ENCODE measurements around the gene SNRNP25. TPM values are rescaled to one million over a fixed set of nuclear protein-coding genes. Genes with fewer than 3 reads are reported as not detected.
"Not testable (repeated sequence)": the region's sequence is repeated elsewhere in the genome, so short reads cannot be mapped to it uniquely, and the experiment has no call there.

The SNRNP25 gene
- total RNA-seq, 1 experiment from 2014 or later: 87.8 TPM

DNA sequence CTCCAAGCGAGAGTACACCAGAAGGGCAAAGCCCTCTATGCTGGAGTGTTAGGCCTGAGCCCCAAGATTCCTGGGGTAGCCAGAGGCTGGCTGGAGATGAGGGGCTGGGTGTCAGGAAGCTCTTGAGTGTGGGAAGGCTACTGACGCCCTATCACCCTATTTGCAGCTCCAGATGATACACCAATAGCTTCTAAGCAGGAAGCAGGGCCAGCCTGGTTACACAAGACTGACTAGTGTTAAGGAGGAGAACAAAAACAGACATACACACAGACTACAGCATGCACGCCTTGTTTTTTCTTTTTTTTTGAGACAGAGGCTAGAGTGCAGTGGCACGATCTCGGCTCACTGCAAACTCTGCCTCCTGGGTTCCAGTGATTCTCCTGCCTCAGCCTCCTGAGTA, 16.1 kb upstream of the SNRNP25 start:
- DNase-seq: no peak
- Histone ChIP-seq H3K36me3 (peaks cover 21% of the 10 kb centered on the region), H3K4me3 (no peak overlapping the region), H3K27me3 (no peaks in the 10 kb centered on the region), H3K9me3 (no peaks in the 10 kb centered on the region)

DNA sequence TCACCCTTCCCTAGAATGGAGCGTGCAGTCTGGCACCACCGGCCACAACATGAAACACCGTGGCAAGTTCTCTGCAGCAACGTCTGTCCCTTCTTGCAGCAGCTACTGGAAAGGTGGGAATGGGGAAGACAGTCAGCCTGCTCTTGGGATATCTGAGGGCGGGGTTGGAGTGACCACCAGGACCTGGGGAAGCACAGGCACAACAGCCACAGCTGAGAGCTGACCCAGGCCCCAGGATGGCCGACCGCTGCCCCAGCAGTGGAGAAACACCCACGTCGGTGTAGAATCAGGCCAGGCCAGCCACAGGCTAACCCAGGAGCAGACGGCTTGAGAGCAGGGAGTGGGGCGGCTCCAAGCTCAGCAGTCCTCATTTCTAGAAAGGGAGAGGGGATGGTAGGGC, 15.4 kb upstream of the SNRNP25 start:
- H3K36me3 ChIP-seq: peaks cover 28% of the 10 kb centered on the region
- not testable (repeated sequence) for H3K4me3 ChIP-seq, H3K27me3 ChIP-seq, H3K9me3 ChIP-seq, DNase-seq

DNA sequence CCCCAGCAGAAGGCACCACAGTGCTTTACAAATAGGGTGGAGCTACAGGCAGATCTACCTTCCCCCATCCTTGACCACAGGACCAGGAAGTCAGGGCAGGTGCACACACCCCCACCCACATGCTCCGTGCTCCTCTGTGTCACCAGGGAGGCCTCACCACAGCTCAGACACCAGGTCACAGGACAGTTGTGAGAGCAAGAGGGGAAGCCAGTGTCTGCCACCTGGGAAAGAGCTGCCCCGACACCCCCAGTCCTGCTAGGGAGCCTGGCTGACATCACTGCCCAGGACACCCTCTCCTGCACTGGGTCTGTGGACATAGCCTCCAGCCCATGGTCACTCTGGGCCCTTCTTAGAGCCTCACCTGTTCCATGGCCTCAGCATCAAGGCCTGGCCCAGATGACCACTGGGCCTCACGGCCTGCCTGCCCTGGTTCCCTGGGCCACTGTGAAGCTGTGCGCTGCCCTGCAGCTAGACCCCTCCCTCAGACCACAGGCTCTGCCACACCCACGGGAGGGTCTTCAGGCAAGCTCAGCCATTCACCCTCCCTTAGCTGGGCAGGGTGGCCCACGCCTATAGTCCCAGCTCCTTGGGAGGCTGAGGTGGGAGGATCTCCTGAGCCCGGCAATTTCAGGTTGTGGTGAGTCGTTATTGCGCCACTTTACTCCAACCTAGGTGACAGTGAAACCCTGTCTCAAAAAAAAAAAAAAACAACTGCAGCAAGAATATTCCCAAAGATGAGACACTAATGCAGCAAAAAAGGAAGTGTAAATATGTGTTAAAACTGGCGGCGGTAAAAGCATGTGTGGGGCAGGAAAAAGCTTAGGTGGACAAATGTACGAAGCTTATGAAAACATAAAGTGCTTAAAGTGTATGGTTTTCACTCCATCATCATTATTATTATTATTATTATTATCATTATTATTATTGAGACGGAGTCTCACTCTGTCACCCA, 14.4 kb upstream of the SNRNP25 start:
- no peak for DNase-seq
- Histone ChIP-seq H3K4me3 (no peak overlapping the region), H3K36me3 (peaks cover 37% of the 10 kb centered on the region), H3K27me3 (no peaks in the 10 kb centered on the region), H3K9me3 (no peaks in the 10 kb centered on the region)

DNA sequence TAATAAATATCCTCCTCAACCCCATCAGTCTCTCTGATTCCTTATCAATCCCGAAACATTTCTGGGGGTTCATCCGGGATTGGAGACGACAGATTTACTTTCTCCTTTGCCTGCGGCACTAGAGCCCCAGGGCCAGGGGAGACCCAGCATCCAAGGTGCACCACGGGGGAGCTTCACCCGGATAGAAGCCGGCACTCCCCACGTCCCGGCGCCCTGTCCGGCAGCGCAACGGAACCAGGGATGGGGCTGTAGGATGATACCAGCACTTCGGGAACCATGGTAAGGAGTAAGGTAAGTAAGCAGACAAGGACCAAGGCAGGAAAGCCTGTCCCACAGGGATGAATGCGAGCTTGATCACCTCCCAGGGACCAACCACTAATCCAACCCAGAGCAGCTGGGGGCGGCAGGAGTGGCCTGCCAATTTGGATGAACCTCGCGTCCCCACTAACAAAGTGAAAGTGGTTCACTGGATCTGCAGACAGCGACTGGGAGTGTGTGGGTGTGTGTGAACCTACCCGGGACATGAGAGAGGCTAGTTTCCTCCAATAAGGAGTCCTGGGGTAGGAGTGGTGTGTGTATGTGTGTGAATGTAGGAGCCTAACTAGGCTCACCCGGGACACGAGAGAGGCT, 12.1 kb upstream of the SNRNP25 start:
- Histone ChIP-seq H3K4me3 (no peak overlapping the region), H3K9me3 (no peaks in the 10 kb centered on the region), H3K27me3 (no peaks in the 10 kb centered on the region), H3K36me3 (peaks cover 48% of the 10 kb centered on the region)
- DNase-seq: no peak

DNA sequence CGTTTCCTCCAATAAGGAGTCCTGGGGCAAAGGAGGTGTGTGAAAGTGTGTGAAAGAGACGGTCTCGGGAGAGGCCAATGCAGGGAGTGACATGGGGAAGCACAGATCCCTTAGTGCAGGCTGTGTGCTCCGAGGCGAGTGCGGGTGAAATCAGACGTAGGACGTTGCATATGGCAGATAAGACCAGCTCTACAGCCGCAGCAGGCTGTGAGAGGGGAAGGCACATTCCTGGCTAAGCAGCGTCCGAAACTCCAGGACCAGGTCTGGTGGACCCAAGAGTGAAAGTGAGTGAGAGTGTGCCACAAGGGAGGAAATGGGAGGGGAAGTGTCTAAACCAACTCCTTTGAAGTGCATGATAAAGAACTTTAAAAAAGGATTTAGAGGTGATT, 11.6 kb upstream of the SNRNP25 start:
- no peak for DNase-seq
- Histone ChIP-seq H3K9me3 (no peaks in the 10 kb centered on the region), H3K4me3 (no peak overlapping the region), H3K27me3 (no peaks in the 10 kb centered on the region), H3K36me3 (peaks cover 52% of the 10 kb centered on the region)

DNA sequence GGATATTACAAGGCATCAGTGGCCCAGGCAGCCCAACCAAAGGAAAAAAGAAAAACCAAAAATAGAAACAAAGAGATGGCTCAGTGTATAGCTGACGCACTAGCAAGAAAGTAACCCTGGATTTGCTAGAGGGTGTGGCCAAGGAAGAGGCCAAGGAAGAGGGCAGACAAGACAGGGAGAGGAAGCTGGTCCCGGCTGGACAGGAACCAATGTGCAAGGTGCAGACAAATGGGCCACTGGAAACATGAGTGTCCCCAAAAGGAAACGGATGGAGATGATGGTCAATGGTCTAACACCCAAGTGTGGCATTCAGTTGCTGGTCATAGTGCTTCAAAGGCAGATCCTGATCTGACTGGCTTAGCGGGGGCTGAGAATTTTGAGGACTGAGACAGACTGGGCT, 10.9 kb upstream of the SNRNP25 start:
- Histone ChIP-seq H3K9me3 (no peaks in the 10 kb centered on the region), H3K27me3 (no peaks in the 10 kb centered on the region), H3K4me3 (no peak overlapping the region), H3K36me3 (peaks cover 54% of the 10 kb centered on the region)
- DNase-seq: no peak

DNA sequence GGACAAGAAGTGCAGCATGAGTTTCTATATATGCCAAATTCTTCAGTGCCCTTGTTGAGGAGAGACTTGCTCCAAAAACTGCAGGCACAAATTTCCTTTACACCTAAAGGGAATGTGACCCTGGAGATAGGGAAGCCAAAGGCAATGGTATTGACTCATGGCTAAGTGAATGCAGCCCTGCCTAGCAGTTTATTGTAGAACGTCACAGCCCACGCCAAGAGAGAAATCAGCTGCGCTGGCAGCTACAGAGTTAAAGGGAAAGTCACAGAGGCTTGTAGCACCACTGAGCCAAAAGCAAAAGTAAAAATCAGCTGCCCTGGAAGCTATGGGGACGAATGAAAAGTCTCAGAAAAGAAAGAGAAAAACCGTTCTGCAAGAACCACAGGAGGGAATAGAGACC, 10.3 kb upstream of the SNRNP25 start:
- Histone ChIP-seq H3K9me3 (no peaks in the 10 kb centered on the region), H3K27me3 (no peaks in the 10 kb centered on the region), H3K4me3 (no peak overlapping the region), H3K36me3 (peaks cover 56% of the 10 kb centered on the region)
- DNase-seq: no peak

DNA sequence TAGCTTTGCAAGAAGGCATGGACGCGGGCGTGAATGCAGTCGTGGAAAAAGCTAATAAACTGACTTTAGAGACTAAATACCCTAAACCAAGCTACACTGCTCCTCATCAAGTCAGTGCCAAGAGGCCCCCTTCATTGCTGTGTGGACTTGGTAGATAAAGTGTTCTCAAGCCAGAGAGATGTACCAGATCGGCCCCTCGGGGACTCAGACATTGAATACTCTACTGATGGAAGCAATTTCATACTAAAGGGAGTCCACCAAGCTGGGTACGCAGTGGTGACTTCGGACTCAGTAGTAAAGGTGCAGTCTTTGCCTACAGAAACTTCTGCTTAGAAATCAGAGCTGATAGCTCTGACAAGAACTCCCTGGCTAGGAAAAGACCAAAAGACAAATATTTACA, 9.0 kb upstream of the SNRNP25 start:
- Histone ChIP-seq H3K27me3 (no peaks in the 10 kb centered on the region), H3K36me3 (peaks cover 56% of the 10 kb centered on the region), H3K4me3 (no peak overlapping the region), H3K9me3 (no peaks in the 10 kb centered on the region)
- DNase-seq: no peak

DNA sequence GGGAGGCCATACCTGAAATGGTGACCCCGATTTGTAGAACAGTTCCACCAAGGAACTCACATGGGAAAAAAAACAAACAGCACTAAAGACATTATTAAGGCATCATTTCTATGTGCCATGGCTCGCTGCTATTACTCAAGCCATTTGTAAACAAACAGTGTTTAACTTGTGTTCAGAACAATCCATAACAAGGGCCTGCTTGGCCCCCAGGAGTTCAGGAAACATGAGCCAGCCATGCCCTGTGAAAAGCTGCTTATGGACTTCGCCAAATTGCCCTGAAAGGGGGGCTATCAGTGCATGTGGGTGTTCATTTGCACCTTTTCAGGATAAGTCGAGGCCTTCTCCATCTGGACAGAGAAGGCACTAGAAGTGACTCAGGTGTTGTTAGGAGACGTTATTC, 8.2 kb upstream of the SNRNP25 start:
- Histone ChIP-seq H3K9me3 (no peaks in the 10 kb centered on the region), H3K36me3 (peaks cover 64% of the 10 kb centered on the region), H3K4me3 (no peak overlapping the region), H3K27me3 (no peaks in the 10 kb centered on the region)
- DNase-seq: no peak

DNA sequence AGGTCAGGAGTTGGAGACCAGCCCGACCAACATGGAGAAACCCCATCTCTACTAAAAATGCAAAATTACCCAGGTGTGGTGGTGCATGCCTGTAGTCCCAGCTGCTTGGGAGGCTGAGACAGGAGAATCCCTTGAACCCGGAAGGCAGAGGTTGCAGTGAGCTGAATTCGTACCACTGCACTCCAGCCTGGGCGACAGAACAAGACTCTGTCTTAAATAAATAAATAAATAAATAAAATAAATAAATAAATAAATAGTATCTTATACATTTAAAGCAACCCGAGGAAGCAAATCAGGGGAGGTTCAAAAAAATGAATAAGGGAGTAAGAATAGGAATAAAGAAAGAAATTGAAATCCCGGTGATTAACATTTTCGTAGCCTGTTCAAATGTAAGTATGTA, 7.1 kb upstream of the SNRNP25 start:
- not testable (repeated sequence) for H3K4me3 ChIP-seq, H3K27me3 ChIP-seq, DNase-seq, H3K9me3 ChIP-seq
- peaks cover 74% of the 10 kb centered on the region for H3K36me3 ChIP-seq

DNA sequence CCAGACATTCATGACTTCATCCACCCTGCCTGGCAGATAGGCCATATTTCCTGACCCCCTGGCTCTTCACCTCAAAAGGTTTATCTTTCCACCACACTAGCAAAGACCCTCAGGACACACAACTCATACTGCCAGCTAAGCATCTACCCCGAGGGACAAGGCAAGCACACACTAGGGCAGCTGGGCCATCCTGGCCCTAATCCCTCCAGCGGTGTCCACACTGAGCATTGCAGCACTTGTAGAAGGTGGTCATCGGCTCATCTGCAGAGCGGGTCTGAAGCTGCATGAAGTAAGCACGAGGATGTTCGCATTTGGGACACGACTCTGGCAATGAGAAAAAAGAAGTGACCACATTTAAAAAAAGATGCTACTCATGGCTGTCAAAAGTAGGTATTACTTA, 6.4 kb upstream of the SNRNP25 start:
- no peaks in the 10 kb centered on the region for H3K9me3 ChIP-seq
- no peaks in the 10 kb centered on the region for H3K27me3 ChIP-seq
- peaks cover 71% of the 10 kb centered on the region for H3K36me3 ChIP-seq
- no peak for DNase-seq
- no peak overlapping the region for H3K4me3 ChIP-seq

DNA sequence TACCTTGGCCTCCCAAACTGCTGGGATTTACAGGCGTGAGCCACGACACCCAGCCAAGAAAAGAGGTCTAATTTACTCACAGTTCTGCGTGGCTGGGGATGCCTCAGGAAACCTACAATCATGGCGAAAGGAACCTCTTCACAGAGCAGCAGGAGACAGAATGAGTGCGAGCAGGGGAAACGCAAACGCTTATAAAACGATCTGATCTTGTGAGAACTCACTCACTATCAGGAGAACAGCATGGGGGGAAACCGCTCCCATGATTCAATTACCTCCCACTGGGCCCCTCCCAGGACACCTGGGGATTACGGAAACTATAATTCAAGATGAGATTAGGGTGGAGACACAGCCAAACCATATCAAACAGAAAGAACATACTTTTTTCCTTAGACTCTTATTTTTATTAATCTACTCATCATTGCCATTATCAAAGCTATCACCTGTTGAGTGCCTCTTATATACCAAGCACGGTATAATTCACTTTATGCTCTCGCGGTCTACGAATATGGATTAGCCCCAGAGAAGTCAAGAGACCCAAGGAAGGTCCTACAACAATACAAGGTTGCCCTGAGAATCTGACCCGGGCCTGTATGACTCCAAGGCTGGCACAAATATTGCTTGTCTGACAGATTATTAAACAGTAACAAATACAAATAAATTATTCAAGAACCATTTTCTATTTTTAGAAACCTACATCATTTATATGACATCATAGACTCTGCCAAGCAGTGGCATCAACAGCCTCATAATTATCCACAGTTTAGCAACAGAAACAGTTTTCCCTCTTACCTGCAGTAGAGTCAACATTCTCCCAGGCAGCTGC, 2.6 kb upstream of the SNRNP25 start:
- no peaks in the 10 kb centered on the region for H3K27me3 ChIP-seq
- H3K36me3 ChIP-seq: peaks cover 49% of the 10 kb centered on the region
- H3K4me3 ChIP-seq: no peak overlapping the region
- no peak for DNase-seq
- H3K9me3 ChIP-seq: no peaks in the 10 kb centered on the region

DNA sequence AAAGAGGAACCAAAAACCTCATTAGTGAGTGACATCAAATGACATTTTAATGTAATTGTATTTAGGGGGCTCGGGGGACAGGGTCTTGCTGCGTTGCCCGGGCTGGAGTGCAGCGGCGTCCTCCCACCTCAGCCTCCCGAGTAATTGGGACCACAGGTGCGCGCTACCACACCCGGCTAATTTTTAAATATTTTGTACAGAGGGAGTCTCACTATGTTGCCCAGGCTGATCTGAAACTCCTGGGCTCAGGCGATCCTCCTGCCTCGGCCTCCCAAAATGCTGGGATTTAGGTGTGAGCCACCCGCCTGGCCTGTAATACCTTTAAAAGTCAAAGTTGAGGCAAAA, 581 bp downstream of the SNRNP25 start:
- no peak for DNase-seq
- Histone ChIP-seq H3K9me3 (no peaks in the 10 kb centered on the region), H3K4me3 (peak overlapping the region; percentile 83), H3K36me3 (peaks cover 61% of the 10 kb centered on the region), H3K27me3 (no peaks in the 10 kb centered on the region)

DNA sequence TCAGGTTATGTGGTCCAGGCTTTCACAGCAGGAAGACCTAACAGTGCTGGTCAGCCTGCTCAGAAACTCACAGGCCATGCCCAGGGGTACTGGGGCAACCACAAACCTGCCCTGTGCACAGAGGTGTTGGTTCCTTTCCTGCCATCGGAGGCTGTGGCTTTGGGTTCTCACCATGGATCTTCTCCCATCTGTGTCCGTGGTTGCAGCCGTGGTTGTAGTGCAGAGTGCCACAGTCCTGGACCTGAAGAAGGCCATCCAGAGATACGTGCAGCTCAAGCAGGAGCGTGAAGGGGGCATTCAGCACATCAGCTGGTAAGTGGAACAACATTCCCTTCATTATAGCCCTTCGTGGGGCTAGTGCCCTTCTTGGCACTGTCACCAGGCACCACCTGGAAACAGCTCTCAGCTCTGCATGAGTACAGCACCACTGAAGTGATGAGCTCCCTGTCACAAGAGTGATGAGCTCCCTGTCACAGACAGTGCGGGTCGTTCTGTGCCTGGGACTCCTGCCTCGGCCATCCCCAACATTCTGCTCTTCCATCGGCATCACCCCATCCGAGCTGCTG, 2.0 kb downstream of the SNRNP25 start:
- Histone ChIP-seq H3K9me3 (no peaks in the 10 kb centered on the region), H3K27me3 (no peaks in the 10 kb centered on the region), H3K36me3 (peaks cover 59% of the 10 kb centered on the region), H3K4me3 (no peak overlapping the region)
- DNase-seq: no peak

DNA sequence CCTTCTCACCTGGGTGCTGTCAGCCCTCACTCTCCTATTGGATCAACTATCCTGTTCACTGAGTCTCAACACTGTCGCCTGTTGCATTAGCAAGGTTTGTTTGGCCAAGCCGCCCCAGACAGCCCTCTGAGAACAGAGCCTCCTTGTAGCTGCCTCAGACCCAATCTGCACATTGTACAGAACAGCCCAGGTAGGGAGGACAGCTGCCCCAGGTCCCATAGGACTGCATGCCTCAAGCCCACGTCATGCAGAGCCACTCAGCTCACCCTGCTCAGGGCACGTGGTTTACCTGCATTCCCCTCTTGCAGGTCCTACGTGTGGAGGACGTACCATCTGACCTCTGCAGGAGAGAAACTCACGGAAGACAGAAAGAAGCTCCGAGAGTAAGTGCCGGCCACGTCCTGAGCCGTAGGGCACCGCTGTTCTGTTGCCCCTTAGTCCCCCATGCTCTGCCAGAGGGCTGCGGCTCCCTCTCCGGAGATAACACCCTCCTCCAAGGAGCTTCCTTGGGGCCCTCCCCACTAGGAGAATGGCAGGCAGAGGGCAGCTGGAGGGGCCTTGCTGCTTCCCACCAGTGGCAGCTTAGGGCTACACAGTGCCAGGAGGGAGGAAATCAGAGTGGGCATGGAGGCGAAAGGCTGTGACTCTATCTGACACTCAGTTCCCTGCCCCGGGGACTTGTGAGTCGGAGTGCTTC, 2.8 kb downstream of the SNRNP25 start:
- no peaks in the 10 kb centered on the region for H3K9me3 ChIP-seq
- H3K36me3 ChIP-seq: peaks cover 55% of the 10 kb centered on the region
- no peak overlapping the region for H3K4me3 ChIP-seq
- DNase-seq: no peak
- no peaks in the 10 kb centered on the region for H3K27me3 ChIP-seq

DNA sequence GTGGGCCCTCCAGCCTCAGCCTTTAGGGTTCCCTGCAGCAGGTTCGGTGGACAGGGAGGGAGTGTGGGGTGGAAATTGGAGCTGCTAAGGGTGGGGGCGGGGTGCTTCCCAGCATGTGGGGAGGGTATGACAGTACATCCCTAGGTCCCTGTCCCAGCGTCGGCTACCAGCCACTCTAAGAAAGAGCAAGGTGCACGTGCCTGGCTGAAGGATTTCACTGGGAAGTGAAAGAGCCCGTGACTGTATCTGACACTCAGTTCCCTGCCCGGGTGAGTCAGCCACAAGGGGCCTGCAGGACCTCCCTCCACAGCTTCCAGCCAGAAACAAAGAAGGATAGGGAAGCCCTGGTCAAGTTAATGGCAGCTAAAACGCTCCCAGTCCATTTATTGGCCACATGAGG, 4.1 kb downstream of the SNRNP25 start:
- no peaks in the 10 kb centered on the region for H3K9me3 ChIP-seq
- H3K27me3 ChIP-seq: no peaks in the 10 kb centered on the region
- DNase-seq: no peak
- peaks cover 49% of the 10 kb centered on the region for H3K36me3 ChIP-seq
- H3K4me3 ChIP-seq: no peak overlapping the region
